GM18870 (cell line): ENCODE data around the gene RTTN.

Experiments
- ATAC-seq: cut with Tn5 transposase; IDR thresholded peaks from one replicate; pipeline ENCODE4 v1.9.1; 2021; ENCODE audit warnings: moderate library complexity; ENCODE audit not compliant: unreplicated experiment

RTTN gene

GRCh38 chr18:70200286-70200685 is 5.2 kb downstream of the RTTN start:
- no peak for ATAC-seq

- no peak for ATAC-seq
These were observed 7.6 kb downstream of the RTTN start for GRCh38 chr18:70197844-70198243.

GRCh38 chr18:70197026-70197425 is 8.5 kb downstream of the RTTN start:
- no peak for ATAC-seq

DNA sequence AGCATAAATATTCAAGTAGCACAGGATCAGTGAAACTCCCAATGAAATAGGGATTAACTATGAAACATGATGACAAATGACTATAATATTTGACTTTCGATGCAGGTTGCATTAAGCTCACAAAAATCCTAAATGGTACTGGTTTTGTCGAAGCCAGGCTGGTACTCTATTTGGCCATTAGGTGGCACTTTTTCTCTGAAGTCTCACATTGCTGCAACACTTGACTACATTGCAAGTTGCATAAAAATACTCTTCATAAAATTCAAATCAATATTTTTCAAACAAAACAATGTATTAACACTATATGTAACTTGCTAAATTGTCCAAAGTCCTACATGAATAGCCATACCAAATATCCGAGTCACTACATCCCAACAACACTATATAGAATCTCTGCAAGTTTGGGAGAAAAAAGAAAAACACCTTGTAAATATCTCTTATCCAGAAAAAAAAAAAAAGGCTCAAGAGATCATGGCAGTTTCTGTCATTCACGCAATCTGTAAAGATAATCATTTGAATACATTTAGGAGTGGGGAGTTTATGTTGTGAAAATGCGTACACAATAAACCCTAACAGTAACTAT is 9.5 kb downstream of the RTTN start:
- ATAC-seq, result no peak

GRCh38 chr18:70195014-70195614 is 10.4 kb downstream of the RTTN start:
- ATAC-seq, result peak; percentile 50

DNA sequence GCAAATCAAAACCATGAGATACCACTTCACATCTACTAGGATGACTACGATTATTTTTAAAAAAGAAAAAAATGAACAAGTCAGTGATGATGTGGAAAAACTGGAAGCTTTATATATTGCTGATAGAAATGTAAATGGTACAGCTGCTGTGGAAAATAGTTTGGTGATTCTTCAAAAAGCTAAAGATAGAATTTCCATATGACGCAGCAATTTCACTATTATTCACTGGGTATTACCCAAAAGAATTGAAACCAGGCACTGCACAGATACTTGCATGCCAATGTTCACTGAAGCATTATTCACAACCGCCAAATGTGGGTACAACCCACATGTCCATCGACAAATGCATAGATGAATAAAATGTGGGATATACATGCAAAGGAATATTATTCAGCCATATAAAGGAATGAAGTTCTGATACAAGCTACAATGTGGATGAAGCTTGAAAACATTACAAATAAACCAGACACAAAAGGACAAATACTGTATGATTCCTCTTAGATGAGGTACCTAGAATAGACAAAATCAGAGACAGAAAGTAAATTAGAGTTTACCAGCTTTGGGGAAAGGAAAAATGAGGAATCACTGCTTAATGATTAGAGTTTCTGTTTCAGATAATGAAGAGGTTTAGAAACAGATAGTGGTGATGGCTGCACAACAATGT is 11.1 kb downstream of the RTTN start:
- ATAC-seq, result peak; percentile 86

DNA sequence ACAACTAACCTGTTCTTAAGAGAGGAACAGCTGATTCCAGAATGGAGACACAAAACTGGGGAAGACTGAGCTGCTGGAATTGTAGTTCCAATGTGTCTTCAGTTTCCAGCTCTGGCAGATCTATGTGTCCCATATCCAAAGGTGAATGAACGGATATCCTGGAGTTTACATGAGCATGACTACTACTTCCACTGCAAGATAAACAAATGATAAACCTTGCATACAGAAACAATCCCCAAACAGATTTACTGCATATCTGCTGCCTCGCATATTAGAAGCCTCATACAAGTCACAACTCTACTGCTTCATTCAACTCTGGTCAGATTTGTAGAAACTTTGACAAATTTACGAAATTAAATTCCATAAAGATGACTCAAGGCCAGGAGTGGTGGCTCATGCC is 15.0 kb downstream of the RTTN start:
- no peak for ATAC-seq

DNA sequence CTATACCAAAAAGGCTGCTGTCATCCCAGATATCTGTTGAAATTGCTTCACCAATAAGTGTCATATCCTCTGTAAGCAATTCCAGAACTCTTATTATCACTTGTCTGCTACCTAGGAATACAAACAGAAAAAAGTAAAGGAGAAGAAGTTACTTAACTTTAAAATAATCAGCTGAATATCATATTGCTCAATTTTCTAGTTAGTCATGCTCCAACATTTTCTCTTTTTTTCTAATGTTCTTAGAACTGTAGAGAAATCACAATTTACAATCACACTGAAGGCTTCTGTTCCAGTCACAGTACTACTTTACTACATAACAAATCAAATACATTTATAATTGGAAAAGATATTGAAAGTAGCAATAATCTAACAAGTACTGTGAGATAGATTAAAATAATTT is 17.4 kb downstream of the RTTN start:
- ATAC-seq, result no peak

DNA sequence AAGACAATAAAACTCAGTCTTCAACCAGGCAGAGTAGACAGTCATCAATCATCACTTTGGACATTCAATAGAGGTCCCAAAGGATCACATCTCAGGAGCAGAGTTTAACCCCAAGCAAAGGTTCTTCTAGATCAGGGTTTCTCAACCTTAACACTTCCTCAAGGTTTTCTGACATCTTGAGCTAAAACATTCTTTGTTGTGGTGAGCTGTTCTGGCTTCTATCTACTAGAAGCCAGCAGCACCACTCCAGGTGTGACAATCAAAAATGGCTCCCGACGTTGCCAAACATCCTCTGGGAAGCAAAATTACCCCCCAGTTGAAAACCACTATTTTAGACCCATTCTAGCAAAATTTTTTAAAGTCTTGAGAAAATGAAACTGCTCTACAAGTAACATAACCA is 22.0 kb downstream of the RTTN start:
- no peak for ATAC-seq

DNA sequence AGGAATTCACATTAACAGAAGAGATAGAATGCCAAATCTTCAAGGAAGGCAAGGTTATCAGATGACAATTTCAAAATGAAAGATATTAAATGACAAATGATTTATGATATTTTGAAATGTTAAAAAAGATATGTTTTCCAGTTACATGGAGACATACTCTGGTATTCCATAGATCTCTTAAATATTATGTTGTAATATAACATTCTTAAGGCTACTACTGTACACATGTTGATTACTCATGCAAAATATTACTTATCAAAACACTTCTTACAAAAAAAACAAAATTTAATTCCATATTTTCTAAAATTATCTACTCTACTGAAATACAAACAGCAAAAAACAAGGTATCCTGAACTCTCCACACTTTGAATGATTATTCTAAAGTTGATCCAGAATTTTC is 22.9 kb downstream of the RTTN start:
- no peak for ATAC-seq

GRCh38 chr18:70181725-70182124 is 23.8 kb downstream of the RTTN start:
- no peak for ATAC-seq

- ATAC-seq, result no peak
These were observed 24.5 kb downstream of the RTTN start for GRCh38 chr18:70181015-70181414.

DNA sequence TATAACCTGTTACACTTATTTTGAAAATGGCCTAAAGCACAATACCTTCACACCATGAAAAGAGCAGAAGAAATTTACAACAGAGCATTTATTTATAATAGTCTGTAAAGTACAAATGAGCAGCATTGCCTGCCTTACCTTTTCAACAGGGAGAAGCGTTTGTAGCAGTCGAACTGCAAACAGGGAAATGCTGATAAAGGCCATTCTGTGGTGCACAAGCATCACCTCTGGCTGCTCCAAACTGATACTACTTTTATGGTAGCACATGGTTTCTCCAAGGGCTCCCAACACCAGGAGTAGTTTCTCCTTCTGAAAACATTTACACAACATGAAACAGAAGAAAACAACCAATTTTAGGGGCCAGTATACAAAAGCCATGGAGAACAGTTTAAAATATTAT is 28.9 kb downstream of the RTTN start:
- ATAC-seq, result no peak

- ATAC-seq, result no peak
These were observed 30.3 kb downstream of the RTTN start for GRCh38 chr18:70175216-70175615.

GRCh38 chr18:70172225-70172624 is 33.3 kb downstream of the RTTN start:
- no peak for ATAC-seq

DNA sequence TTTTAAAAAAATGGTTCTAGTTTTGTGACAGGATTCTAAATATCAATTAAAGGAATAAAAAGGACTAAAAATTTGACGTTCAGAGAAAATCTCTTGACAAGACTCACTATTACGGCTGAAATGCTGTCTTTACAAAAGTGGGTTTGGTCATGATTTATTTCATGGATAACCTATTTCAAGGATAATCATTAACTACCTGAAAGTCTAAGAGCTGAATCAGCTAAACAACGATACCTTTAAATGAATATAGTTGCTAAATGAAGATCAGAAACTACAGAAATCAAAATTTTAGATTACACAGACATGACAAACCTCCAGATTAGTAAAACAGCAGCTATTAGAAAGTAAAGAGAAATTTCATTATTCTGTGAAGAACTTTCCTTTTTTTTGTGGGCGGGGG is 35.7 kb downstream of the RTTN start:
- ATAC-seq, result no peak

- no peak for ATAC-seq
These were observed 38.8 kb downstream of the RTTN start for GRCh38 chr18:70166668-70167067.

- peak; percentile 58 for ATAC-seq
These were observed 39.6 kb downstream of the RTTN start for GRCh38 chr18:70165936-70166335.

DNA sequence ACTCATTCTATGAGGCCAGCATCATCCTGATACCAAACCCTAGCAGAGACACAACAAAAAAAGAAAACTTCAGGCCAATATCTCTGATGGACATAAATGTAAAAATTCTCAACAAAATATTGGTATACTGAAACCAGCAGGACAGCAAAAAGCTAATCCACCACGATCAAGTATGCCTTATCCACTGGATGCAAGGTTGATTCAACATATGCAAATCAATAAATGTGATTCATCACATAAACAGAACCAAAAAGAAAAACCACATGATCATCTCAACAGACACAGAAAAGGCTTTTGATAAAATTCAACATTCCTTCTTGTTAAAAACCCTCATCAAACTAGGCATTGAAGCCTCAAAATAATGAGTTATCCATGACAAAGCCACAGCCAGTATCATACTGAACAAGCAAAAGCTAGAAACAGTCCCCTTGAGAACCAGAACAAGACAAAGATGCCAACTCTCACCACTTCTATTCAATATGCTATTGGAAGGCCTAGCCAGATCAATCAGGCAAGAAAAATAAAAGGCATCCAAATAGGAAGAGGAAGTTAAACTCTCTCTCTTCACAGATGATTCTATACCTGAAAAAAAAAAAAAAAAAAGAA is 45.3 kb downstream of the RTTN start:
- ATAC-seq, result no peak

DNA sequence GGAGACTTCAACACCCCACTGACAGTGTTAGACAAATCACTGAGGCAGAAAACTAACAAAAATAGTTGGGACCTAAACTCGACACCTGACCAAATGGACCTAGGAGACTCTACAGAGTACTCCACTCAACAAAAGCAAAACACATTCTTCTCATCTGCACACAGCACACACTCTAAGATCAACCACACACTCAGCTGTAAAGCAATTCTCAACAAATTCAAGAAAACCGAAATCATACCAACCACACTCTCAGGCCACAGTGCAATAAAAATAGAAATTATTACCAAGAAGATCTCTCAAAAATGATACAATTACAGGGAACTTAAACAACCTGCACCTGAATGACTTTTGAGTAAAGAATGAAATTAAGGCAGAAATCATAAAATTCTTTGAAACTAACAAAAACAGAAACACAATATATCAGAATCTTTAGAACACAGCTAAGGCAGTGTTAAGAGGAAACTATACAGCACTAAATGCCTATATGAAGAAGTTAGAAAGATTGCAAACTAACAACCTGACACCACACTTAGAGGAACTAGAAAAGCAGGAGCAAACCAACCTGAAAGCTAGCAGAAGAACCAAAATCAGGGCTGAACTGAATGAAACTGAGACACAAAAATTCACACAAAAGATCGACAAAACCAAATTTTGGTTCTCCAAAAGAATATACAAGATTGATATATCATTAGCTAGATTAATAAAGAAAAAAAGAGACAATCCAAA is 46.3 kb downstream of the RTTN start:
- ATAC-seq, result peak; percentile 95

GRCh38 chr18:70156886-70157285 is 48.6 kb downstream of the RTTN start:
- ATAC-seq, result no peak
